ENCODE measurements around the gene SPNS2. TPM values are rescaled to one million over a fixed set of nuclear protein-coding genes. Genes with fewer than 3 reads are reported as not detected.
A peak's percentile ranks its signal among the peaks of the same experiment; 100 is the strongest.

The SPNS2 gene
- total RNA-seq, 1 donor from 2014 or later = 187 TPM

DNA sequence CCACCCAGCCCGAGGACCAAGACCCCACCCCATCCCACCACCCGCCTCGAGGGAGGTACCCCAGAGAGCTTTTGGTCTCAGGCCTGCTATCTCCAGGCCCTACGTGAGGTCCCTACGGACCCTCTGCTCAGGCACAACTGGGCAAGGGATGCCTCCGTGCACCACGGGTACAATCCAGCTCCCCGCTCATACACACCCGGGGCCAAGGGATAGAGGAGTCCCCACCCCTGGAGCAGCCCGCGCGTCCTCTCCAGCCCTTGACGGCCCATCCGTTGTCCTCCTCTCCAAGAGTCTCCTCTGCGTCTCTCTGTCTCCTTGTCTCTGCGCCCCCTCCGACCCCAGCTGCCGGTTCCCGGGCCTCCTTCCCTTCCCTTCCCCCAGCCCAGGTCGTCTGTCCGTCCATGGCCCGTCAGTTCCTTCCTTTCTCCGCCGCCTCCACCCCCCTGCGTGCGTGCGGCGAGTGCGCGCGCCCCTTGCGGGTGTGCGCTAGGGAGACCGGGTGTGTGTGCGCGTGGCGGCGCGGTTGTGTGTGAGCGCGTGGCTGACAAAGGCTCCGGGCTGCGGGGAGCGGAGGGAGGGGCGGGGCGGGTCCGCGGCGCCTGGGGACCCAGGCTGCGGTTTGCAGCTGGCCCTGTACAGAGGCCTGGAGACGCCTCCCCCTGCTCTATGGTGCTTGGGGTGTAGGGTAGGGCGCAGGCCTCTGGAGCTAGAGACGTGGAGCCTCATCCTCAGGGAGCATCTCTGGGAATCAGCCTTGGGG is 930 bp downstream of the SPNS2 start:
- peak overlapping the region; percentile 91 for H3K27ac Mint-ChIP-seq (ENCODE audit: unreplicated experiment)
- TF ChIP-seq, protein P1, sequence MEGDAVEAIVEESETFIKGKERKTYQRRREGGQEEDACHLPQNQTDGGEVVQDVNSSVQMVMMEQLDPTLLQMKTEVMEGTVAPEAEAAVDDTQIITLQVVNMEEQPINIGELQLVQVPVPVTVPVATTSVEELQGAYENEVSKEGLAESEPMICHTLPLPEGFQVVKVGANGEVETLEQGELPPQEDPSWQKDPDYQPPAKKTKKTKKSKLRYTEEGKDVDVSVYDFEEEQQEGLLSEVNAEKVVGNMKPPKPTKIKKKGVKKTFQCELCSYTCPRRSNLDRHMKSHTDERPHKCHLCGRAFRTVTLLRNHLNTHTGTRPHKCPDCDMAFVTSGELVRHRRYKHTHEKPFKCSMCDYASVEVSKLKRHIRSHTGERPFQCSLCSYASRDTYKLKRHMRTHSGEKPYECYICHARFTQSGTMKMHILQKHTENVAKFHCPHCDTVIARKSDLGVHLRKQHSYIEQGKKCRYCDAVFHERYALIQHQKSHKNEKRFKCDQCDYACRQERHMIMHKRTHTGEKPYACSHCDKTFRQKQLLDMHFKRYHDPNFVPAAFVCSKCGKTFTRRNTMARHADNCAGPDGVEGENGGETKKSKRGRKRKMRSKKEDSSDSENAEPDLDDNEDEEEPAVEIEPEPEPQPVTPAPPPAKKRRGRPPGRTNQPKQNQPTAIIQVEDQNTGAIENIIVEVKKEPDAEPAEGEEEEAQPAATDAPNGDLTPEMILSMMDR (IDR thresholded peaks at IDR 0.05; ENCODE audit: unreplicated experiment) = no peak
- DNase-seq (ENCODE audit: low spot score) = peak; percentile 44
- H3K4me1 Mint-ChIP-seq (ENCODE audit: unreplicated experiment) = peaks cover 44% of the 10 kb centered on the region
- no peaks in the 10 kb centered on the region for H3K9me3 Mint-ChIP-seq (ENCODE audit: unreplicated experiment)
- peaks cover 12% of the 10 kb centered on the region for H3K36me3 Mint-ChIP-seq (ENCODE audit: low read depth, unreplicated experiment)
- peak overlapping the region; percentile 99 for H3K4me3 Mint-ChIP-seq (ENCODE audit: unreplicated experiment)
- peaks cover 20% of the 10 kb centered on the region for H3K27me3 Mint-ChIP-seq (ENCODE audit: unreplicated experiment)

- TF ChIP-seq, protein P1 (IDR thresholded peaks at IDR 0.05; ENCODE audit: unreplicated experiment) = no peak
- peaks cover 23% of the 10 kb centered on the region for H3K27me3 Mint-ChIP-seq (ENCODE audit: unreplicated experiment)
These were observed 1.5 kb downstream of the SPNS2 start for GRCh38 chr17:4500191-4500571.

DNA sequence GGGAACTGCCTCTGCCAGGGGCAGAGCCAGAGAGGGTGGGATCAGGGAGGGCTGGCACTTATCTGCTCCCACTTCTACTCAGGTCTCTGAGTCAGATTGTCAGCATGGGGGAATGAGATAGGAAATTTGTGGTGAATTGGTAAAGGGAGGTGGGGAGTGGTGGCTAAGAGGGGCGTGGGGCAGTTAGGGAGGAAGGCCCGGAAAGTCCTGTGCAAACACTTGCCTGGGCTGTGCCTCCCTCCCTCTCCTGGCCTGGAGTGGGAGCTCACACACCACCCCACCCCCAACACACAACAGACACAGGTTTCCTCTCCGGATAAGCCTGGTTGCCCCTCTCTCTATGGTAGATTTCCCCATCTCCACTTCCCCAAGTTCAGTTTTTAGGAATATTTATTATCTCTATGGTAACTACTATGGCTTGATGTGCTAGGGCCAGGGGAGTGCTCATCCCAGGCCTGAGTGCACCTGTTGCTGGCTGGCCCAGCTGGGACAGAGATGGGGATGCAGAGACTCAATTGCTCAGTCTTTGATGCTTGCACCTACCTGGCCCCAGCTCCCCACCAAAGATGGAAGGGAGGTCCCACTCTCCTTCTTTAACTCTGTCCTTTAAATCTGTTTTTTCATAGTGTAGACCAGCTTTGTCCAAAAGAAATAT is 2.7 kb downstream of the SPNS2 start:
- peak; percentile 58 for DNase-seq (ENCODE audit: low spot score)
- Mint-ChIP-seq H3K27me3 (ENCODE audit: unreplicated experiment) (peaks cover 20% of the 10 kb centered on the region), H3K4me3 (ENCODE audit: unreplicated experiment) (peak overlapping the region; percentile 99), H3K9me3 (ENCODE audit: unreplicated experiment) (no peaks in the 10 kb centered on the region), H3K4me1 (ENCODE audit: unreplicated experiment) (peaks cover 58% of the 10 kb centered on the region), H3K36me3 (ENCODE audit: low read depth, unreplicated experiment) (peaks cover 12% of the 10 kb centered on the region), H3K27ac (ENCODE audit: unreplicated experiment) (peak overlapping the region; percentile 91)
- TF ChIP-seq, protein P1 (IDR thresholded peaks at IDR 0.05; ENCODE audit: unreplicated experiment) = no peak

More at GRCh38 chr17:4500191-4500571, 1.5 kb downstream of the SPNS2 start:
- Mint-ChIP-seq H3K4me1 (ENCODE audit: unreplicated experiment) (peaks cover 49% of the 10 kb centered on the region), H3K4me3 (ENCODE audit: unreplicated experiment) (peak overlapping the region; percentile 99), H3K36me3 (ENCODE audit: low read depth, unreplicated experiment) (peaks cover 12% of the 10 kb centered on the region), H3K9me3 (ENCODE audit: unreplicated experiment) (no peaks in the 10 kb centered on the region), H3K27ac (ENCODE audit: unreplicated experiment) (peak overlapping the region; percentile 91)
- no peak for DNase-seq (ENCODE audit: low spot score)

DNA sequence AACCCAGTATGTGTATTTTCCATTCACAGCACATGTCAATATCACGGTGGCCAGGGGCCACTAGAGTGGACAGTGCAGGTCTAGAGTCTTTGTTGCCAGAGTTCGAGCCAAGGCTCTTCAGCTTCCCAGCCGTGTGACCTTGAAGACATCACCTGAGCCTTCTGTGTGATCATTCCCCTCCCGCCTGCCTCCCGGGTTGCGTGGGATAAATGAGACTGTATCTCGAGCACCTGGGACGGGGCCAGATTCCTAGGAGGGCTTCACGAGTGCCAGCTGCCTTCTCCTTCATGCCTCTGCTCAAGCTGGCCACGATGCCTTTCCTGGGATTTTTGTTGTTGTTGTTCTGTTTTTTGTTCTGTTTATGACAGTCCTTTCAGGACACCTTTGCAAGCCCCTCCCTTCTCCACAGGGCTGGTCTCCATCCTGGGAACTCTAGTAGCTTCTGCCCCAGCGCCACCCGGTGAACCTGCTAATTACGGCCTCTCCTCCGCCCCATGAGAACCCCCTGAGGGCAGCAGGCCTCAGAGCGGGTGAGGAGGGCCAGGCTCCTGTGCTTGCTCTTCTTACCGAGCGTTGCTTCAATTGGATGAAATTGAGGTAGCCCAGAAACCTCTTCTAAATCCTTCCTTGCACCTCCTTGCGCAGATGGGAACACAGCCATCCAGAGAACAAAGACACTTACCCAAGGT is 3.9 kb downstream of the SPNS2 start:
- peak overlapping the region; percentile 42 for H3K4me3 Mint-ChIP-seq (ENCODE audit: unreplicated experiment)
- peaks cover 13% of the 10 kb centered on the region for H3K36me3 Mint-ChIP-seq (ENCODE audit: low read depth, unreplicated experiment)
- H3K27ac Mint-ChIP-seq (ENCODE audit: unreplicated experiment) = peak overlapping the region; percentile 21
- peaks cover 19% of the 10 kb centered on the region for H3K27me3 Mint-ChIP-seq (ENCODE audit: unreplicated experiment)
- H3K4me1 Mint-ChIP-seq (ENCODE audit: unreplicated experiment) = peaks cover 63% of the 10 kb centered on the region
- no peaks in the 10 kb centered on the region for H3K9me3 Mint-ChIP-seq (ENCODE audit: unreplicated experiment)
- DNase-seq (ENCODE audit: low spot score) = no peak
- TF ChIP-seq, protein P1 (IDR thresholded peaks at IDR 0.05; ENCODE audit: unreplicated experiment) = no peak
